H1 (cell line): ENCODE results near the gene NFATC1. TPM values are rescaled to one million over a fixed set of nuclear protein-coding genes. Genes with fewer than 3 reads are reported as not detected.
A peak's percentile ranks its signal among the peaks of the same experiment; 100 is the strongest.

Experiments used
- CTCF ChIA-PET: fragments of 300-600 bp; sonication (Branson Sonifier 250); formaldehyde crosslinking; loops from one replicate; lab custom pipeline; 2021; ENCODE audit not compliant: partially characterized antibody; lab: Charles Lee
- POLR2A ChIA-PET: fragments of 300-600 bp; sonication (Branson Sonifier 250); formaldehyde crosslinking; loops from one replicate; lab custom pipeline; 2021; ENCODE audit warnings: inconsistent platforms; ENCODE audit not compliant: partially characterized antibody; lab: Charles Lee
- DNase-seq, 2 experiments: peaks; one replicate each; pipeline versions ENCODE4 v3.0.0 to v3.0.0-alpha.2; 2010 to 2022; ENCODE audit warnings: low spot score in 2 of 2, low read depth in 1 of 2, mixed read lengths in 1 of 2
- FAIRE-seq: peaks from 2 replicates; lab custom pipeline; 2011; peaks lifted over from hg19 to GRCh38; lab: Jason Lieb, UNC
- H2AFZ ChIP-seq: 2 replicates; pipeline ENCODE4 v1.8.1; 2012; ENCODE audit warnings: low read length, inconsistent platforms
- H2AK5ac ChIP-seq: 2 replicates; pipeline ENCODE4 v1.6.1; 2013; ENCODE audit warnings: low read depth, low read length
- H2BK120ac ChIP-seq: replicated peaks from 2 replicates; pipeline ENCODE3; 2013; ENCODE audit warnings: low read depth, low read length, inconsistent platforms
- H2BK12ac ChIP-seq: 2 replicates; pipeline ENCODE4 v1.6.1; 2013; ENCODE audit warnings: low read depth, low read length
- H2BK15ac ChIP-seq: 2 replicates; pipeline ENCODE4 v1.6.1; 2013; ENCODE audit warnings: low read length
- H2BK20ac ChIP-seq: 2 replicates; pipeline ENCODE4 v1.6.1; 2013; ENCODE audit warnings: low read length
- H2BK5ac ChIP-seq: 2 replicates; pipeline ENCODE4 v1.6.1; 2013; ENCODE audit warnings: low read depth, low read length
- H3K14ac ChIP-seq: 2 replicates; pipeline ENCODE4 v1.6.1; 2013; ENCODE audit warnings: inconsistent platforms; ENCODE audit not compliant: insufficient read length
- H3K18ac ChIP-seq: 2 replicates; pipeline ENCODE4 v1.6.1; 2013; ENCODE audit warnings: low read length; ENCODE audit errors: extremely low read depth
- H3K23ac ChIP-seq: 2 replicates; pipeline ENCODE4 v1.6.1; 2013; ENCODE audit warnings: inconsistent platforms; ENCODE audit not compliant: insufficient read length
- H3K23me2 ChIP-seq: 2 replicates; pipeline ENCODE4 v1.6.1; 2013; ENCODE audit warnings: low read depth, low read length
- H3K27ac ChIP-seq: 2 replicates; pipeline ENCODE4 v1.6.1; 2011; ENCODE audit warnings: low read depth, low read length, inconsistent platforms
- H3K27me3 ChIP-seq, 4 experiments: replicated peaks in 1 of 4; 1 replicate in 1 of 4; 2 replicates in 3 of 4; pipeline versions ENCODE4 v1.6.1 to v1.8.1; 2011 to 2013; ENCODE audit warnings: low read length in 3 of 4, mild to moderate bottlenecking in 3 of 4, inconsistent platforms in 2 of 4, mixed read lengths in 2 of 4, moderate library complexity in 1 of 4; ENCODE audit not compliant: control insufficient read depth in 3 of 4, insufficient read depth in 3 of 4; ENCODE audit errors: extremely low read depth in 1 of 4
- H3K36me3 ChIP-seq, 4 experiments: 2 replicates each; pipeline versions ENCODE4 v1.6.1 to v1.8.1; 2011 to 2013; ENCODE audit warnings: mild to moderate bottlenecking in 4 of 4, low read length in 3 of 4, moderate library complexity in 2 of 4, control low read depth in 1 of 4, inconsistent platforms in 1 of 4; ENCODE audit not compliant: insufficient read depth in 4 of 4, control insufficient read depth in 2 of 4
- H3K4ac ChIP-seq: replicated peaks from 2 replicates; pipeline ENCODE3; 2013; ENCODE audit warnings: low read length, low read depth, mixed read lengths, inconsistent platforms; ENCODE audit not compliant: insufficient read length
- H3K4me1 ChIP-seq, 4 experiments: replicated peaks in 1 of 4; 1 replicate in 1 of 4; 2 replicates in 3 of 4; pipeline versions ENCODE4 v1.6.1 to v1.8.1; 2011 to 2013; ENCODE audit warnings: low read length in 3 of 4, inconsistent platforms in 2 of 4, mixed read lengths in 1 of 4; ENCODE audit not compliant: insufficient read depth in 4 of 4, control insufficient read depth in 3 of 4
- H3K4me2 ChIP-seq, 2 experiments: 2 replicates each; pipeline versions ENCODE4 v1.6.1 to v1.8.1; 2011 to 2013; ENCODE audit warnings: low read depth in 2 of 2, low read length in 2 of 2, control low read depth in 1 of 2, inconsistent platforms in 1 of 2, mild to moderate bottlenecking in 1 of 2; ENCODE audit not compliant: insufficient read depth in 1 of 2
- H3K4me3 ChIP-seq, 4 experiments: fragments of 200-600, 300-600 bp in 1 of 4; sonication (generic), shearing (Covaris generic), sonication (Bioruptor Twin) in 1 of 4; 2 replicates each; pipeline versions ENCODE4 v1.5.1 to v1.8.1; 2011 to 2016; ENCODE audit warnings: low read length in 4 of 4, low read depth in 3 of 4, control low read depth in 2 of 4, inconsistent platforms in 2 of 4, mild to moderate bottlenecking in 2 of 4, mixed read lengths in 1 of 4, moderate library complexity in 1 of 4; ENCODE audit not compliant: insufficient read depth in 2 of 4; ENCODE audit errors: extremely low read depth in 1 of 4
- H3K56ac ChIP-seq: replicated peaks from 2 replicates; pipeline ENCODE3; 2013; ENCODE audit warnings: low read depth, mild to moderate bottlenecking, mixed read lengths, low read length, inconsistent platforms; ENCODE audit not compliant: insufficient read length
- H3K79me1 ChIP-seq: 2 replicates; pipeline ENCODE4 v1.6.1; 2013; ENCODE audit warnings: low read depth, low read length, control low read depth
- H3K79me2 ChIP-seq, 2 experiments: 2 replicates each; pipeline versions ENCODE4 v1.6.1 to v1.8.1; 2012 to 2013; ENCODE audit warnings: low read length in 2 of 2, mild to moderate bottlenecking in 2 of 2, inconsistent platforms in 1 of 2; ENCODE audit not compliant: insufficient read depth in 2 of 2, control insufficient read depth in 1 of 2
- H3K9ac ChIP-seq, 4 experiments: replicated peaks in 1 of 4; 1 replicate in 1 of 4; 2 replicates in 3 of 4; pipeline versions ENCODE4 v1.6.1 to v1.8.1; 2011 to 2013; ENCODE audit warnings: low read depth in 3 of 4, low read length in 3 of 4, control low read depth in 2 of 4, mild to moderate bottlenecking in 2 of 4, moderate library complexity in 2 of 4, inconsistent platforms in 1 of 4; ENCODE audit errors: extremely low read depth in 1 of 4
- H3K9me3 ChIP-seq, 2 experiments: 2 replicates each; pipeline versions ENCODE4 v1.6.1 to v1.8.1; 2012 to 2013; ENCODE audit warnings: mild to moderate bottlenecking in 2 of 2, moderate library complexity in 2 of 2, control low read depth in 1 of 2, inconsistent platforms in 1 of 2, low read depth in 1 of 2, low read length in 1 of 2, mixed read lengths in 1 of 2; ENCODE audit not compliant: insufficient read depth in 2 of 2
- H4K20me1 ChIP-seq, 2 experiments: replicated peaks in 1 of 2; 2 replicates each; pipeline versions ENCODE3 to v1.8.1; 2011 to 2013; ENCODE audit warnings: inconsistent platforms in 2 of 2, low read length in 2 of 2, mild to moderate bottlenecking in 1 of 2; ENCODE audit not compliant: insufficient read depth in 2 of 2, control insufficient read depth in 1 of 2
- H4K5ac ChIP-seq: 2 replicates; pipeline ENCODE4 v1.6.1; 2013; ENCODE audit warnings: low read length, low read depth, mixed read lengths, inconsistent platforms; ENCODE audit not compliant: insufficient read length
- H4K8ac ChIP-seq: 2 replicates; pipeline ENCODE4 v1.8.0; 2013; ENCODE audit warnings: mild to moderate bottlenecking, moderate library complexity, low read length, inconsistent platforms; ENCODE audit not compliant: insufficient read depth; ENCODE audit errors: extremely low read depth
- H4K91ac ChIP-seq: replicated peaks from 2 replicates; pipeline ENCODE3; 2013; ENCODE audit warnings: low read length, mixed read lengths, inconsistent platforms; ENCODE audit not compliant: insufficient read length
- CTCF ChIP-seq, 3 experiments: IDR thresholded peaks; 1 replicate in 2 of 3; 2 replicates in 1 of 3; pipeline versions ENCODE4 v1.5.1 to v1.6.1; 2011; ENCODE audit warnings: low read length in 3 of 3, mild to moderate bottlenecking in 3 of 3, inconsistent platforms in 2 of 3, low read depth in 1 of 3, moderate library complexity in 1 of 3; ENCODE audit not compliant: insufficient read depth in 1 of 3; ENCODE audit errors: control extremely low read depth in 1 of 3
- GTF2F1 ChIP-seq: IDR thresholded peaks from 2 replicates; pipeline ENCODE4 v1.6.1; 2012; ENCODE audit warnings: low read depth, low read length, improper control_type of control experiment, borderline replicate concordance
- JUND ChIP-seq: IDR thresholded peaks from 2 replicates; pipeline ENCODE4 v1.6.1; 2011; ENCODE audit warnings: mild to moderate bottlenecking, improper control_type of control experiment, low read length
- KDM5A ChIP-seq: fragments of 200-600 bp; IDR thresholded peaks from 2 replicates; pipeline ENCODE4 v1.7.1; 2012; ENCODE audit warnings: mild to moderate bottlenecking, low read length, inconsistent platforms, mixed read lengths
- MAFK ChIP-seq: IDR thresholded peaks from 2 replicates; pipeline ENCODE4 v1.6.1; 2012; ENCODE audit warnings: low read depth, mild to moderate bottlenecking, improper control_type of control experiment, low read length
- NRF1 ChIP-seq: IDR thresholded peaks from 2 replicates; pipeline ENCODE4 v1.6.1; 2011; ENCODE audit warnings: mild to moderate bottlenecking, low read depth, low read length, improper control_type of control experiment
- RBBP5 ChIP-seq: IDR thresholded peaks from 2 replicates; pipeline ENCODE4 v1.7.1; 2012; ENCODE audit warnings: low read depth, mild to moderate bottlenecking, inconsistent platforms, low read length, moderate library complexity, borderline replicate concordance
- SP1 ChIP-seq: IDR thresholded peaks from 2 replicates; pipeline ENCODE4 v1.6.1; 2011; ENCODE audit warnings: low read depth, low read length
- TAF7 ChIP-seq: optimal IDR thresholded peaks from 2 replicates; pipeline ENCODE3; 2011; ENCODE audit warnings: low read depth, mild to moderate bottlenecking, inconsistent platforms, low read length, moderate library complexity, borderline replicate concordance
- TEAD4 ChIP-seq: IDR thresholded peaks from 2 replicates; pipeline ENCODE4 v1.6.1; 2012; ENCODE audit warnings: low read depth, low read length, inconsistent platforms, mixed read lengths
- WGBS, 2 experiments: shearing (Covaris generic) in 1 of 2; methylation state at CpG; one replicate each; pipeline versions ENCODE4 v1.1.6 to v1.1.7; 2013 to 2015; ENCODE audit warnings: low lambda C conversion rate in 2 of 2, mixed read lengths in 2 of 2, inconsistent platforms in 1 of 2, low coverage in 1 of 2, missing lambda C conversion rate in 1 of 2; ENCODE audit not compliant: insufficient replicate concordance in 2 of 2, insufficient coverage in 1 of 2, insufficient read length in 1 of 2; ENCODE audit errors: extremely low coverage in 1 of 2, missing lambda C conversion rate in 1 of 2; 5-methylcytosine and 5-hydroxymethylcytosine counted together
- polyA plus RNA-seq, 7 experiments: library from polyadenylated mRNA; depleted of rRNA in 3 of 7; stranded (reverse) in 5 of 7; unstranded in 2 of 7; fragments of >200 nt in 5 of 7; fragments of 200-250 nt in 2 of 7; gene quantifications; 1 replicate in 5 of 7; 2 replicates in 1 of 7; 4 replicates in 1 of 7; pipeline versions ENCODE4 v1.2.1 to v1.2.3, GENCODE V29; 2011 to 2013; ENCODE audit warnings: missing spikeins in 2 of 7, mixed read lengths in 2 of 7
- total RNA-seq: library from RNA; stranded (reverse); fragmentation: NEBNext Ultra II Directional; extraction: Animal tissue kit (Norgen Biotek cat#: 25700); gene quantifications from 2 replicates; pipeline ENCODE4 v1.2.1, GENCODE V29; 2021

The NFATC1 gene
- total and polyA plus RNA-seq, 2 of the 8 experiments (the other 6 are each of a cell fraction or from before 2014, with no cell fraction given): 2.0 to 6.6 TPM

- no peak overlapping the region for H2AK5ac ChIP-seq
- no peaks in the 10 kb centered on the region for H3K23me2 ChIP-seq
- H2BK20ac ChIP-seq: no peak overlapping the region
- H3K23ac ChIP-seq: no peak overlapping the region
- H3K18ac ChIP-seq: no peak overlapping the region
- H3K27ac ChIP-seq: no peak overlapping the region
- H3K4me1 ChIP-seq: no peaks in the 10 kb centered on the region
- no peak overlapping the region for H3K14ac ChIP-seq
- no peak overlapping the region for H3K4ac ChIP-seq
- no peaks in the 10 kb centered on the region for H3K79me1 ChIP-seq
- peaks cover under 1 to 2% of the 10 kb centered on the region in 2 experiments; a peak in 1 of 4 replicates for H3K9me3 ChIP-seq
- no peak overlapping the region for H4K5ac ChIP-seq
- no peak overlapping the region for H4K91ac ChIP-seq
- peak overlapping the region; percentile 40; the same call in 1 of the 2 replicates for H4K8ac ChIP-seq
- ChIA-PET POLR2A (interaction anchor here (0.6 kb wide), 1 partner anchor 600 kb away, joined by 4 read pairs; no protein-coding TSS in a partner anchor), CTCF (interaction anchor here (1.1 to 7.1 kb wide), 3 partner anchors 15 to 151 kb away, joined by 3 to 124 read pairs (median 3); no protein-coding TSS in a partner anchor)
- no peak overlapping the region for H2BK15ac ChIP-seq
- DNase-seq (no peak), FAIRE-seq (no peak)
- no peak overlapping the region for H3K4me3 ChIP-seq
- H3K9ac ChIP-seq: no peak overlapping the region
- no peak overlapping the region for H3K4me2 ChIP-seq
- no peaks in the 10 kb centered on the region for H3K79me2 ChIP-seq
- H3K56ac ChIP-seq: no peak overlapping the region
- H2AFZ ChIP-seq: no peak overlapping the region
- no peaks in the 10 kb centered on the region for H3K36me3 ChIP-seq
- H2BK12ac ChIP-seq: no peak overlapping the region
- 91% methylated on average over 30 of the region's 34 CpGs; no CpG with 5 or more reads in 1 of the 2 experiments for WGBS, 2 experiments
- peaks cover 0 to 2% (median 0%) of the 10 kb centered on the region in 4 experiments; a peak in 3 of 7 replicates for H3K27me3 ChIP-seq
- no peaks in the 10 kb centered on the region for H4K20me1 ChIP-seq
- H2BK5ac ChIP-seq: no peak overlapping the region
- H2BK120ac ChIP-seq: no peak overlapping the region
- TF ChIP-seq KDM5A: no peak
- TF ChIP-seq CTCF (IDR thresholded peaks at IDR 0.05; ENCODE audit: control extremely low read depth in 1 of 3, insufficient read depth in 1 of 3, low read depth in 1 of 3, low read length in 3 of 3): no peak
- no peak for TF ChIP-seq TEAD4
- TF ChIP-seq GTF2F1: no peak
- no peak for TF ChIP-seq RBBP5
- no peak for TF ChIP-seq MAFK
- TF ChIP-seq TAF7: no peak
- TF ChIP-seq JUND: no peak
- no peak for TF ChIP-seq NRF1
- TF ChIP-seq SP1: no peak
Observed at GRCh38 chr18:79532313-79533007, 136.7 kb downstream of the NFATC1 start.
